ENCODE measurements around the gene EYA2. TPM values are rescaled to one million over a fixed set of nuclear protein-coding genes. Genes with fewer than 3 reads are reported as not detected.
A peak's percentile ranks its signal among the peaks of the same experiment; 100 is the strongest.

The EYA2 gene
- total and polyA plus RNA-seq, 2 experiments from 2014 or later = 1.4 to 2.0 TPM

GRCh38 chr20:47150403-47151152 is 255.9 kb downstream of the EYA2 start:
- H3K4me3 ChIP-seq = no peak overlapping the region
- no peaks in the 10 kb centered on the region for H3K9me3 ChIP-seq (ENCODE audit: low read depth)
- no peak overlapping the region for H3K27ac ChIP-seq
- no peaks in the 10 kb centered on the region for H3K27me3 ChIP-seq
- peak; percentile 79 for DNase-seq (ENCODE audit: low spot score)
- TF ChIP-seq EZH2phosphoT487 (IDR thresholded peaks at IDR 0.05; ENCODE audit: low read depth, severe bottlenecking, unreplicated experiment) = no peak
- peak; percentile 64 for TF ChIP-seq CTCF (IDR thresholded peaks at IDR 0.05; ENCODE audit: poor library complexity)
- no peak for TF ChIP-seq EZH2 (IDR thresholded peaks at IDR 0.05; ENCODE audit: borderline replicate concordance)
- H4K20me1 ChIP-seq (ENCODE audit: insufficient read depth, poor library complexity, severe bottlenecking) = no peaks in the 10 kb centered on the region
- H3K79me2 ChIP-seq = no peaks in the 10 kb centered on the region
- WGBS (ENCODE audit: low lambda C conversion rate, missing lambda C conversion rate) = 63% methylated on average over 11 of the region's 11 CpGs
- H3K36me3 ChIP-seq (replicated peaks; ENCODE audit: insufficient read depth, low read depth) = no peaks in the 10 kb centered on the region
- no peak overlapping the region for H2AFZ ChIP-seq
- peaks cover 4% of the 10 kb centered on the region for H3K4me1 ChIP-seq (ENCODE audit: insufficient read depth)
- H3K4me2 ChIP-seq = no peak overlapping the region
- H3K9me2 ChIP-seq (replicated peaks; ENCODE audit: insufficient read depth) = no peaks in the 10 kb centered on the region

GRCh38 chr20:47152068-47152467 is 257.4 kb downstream of the EYA2 start:
- Histone ChIP-seq H3K4me1 (ENCODE audit: insufficient read depth) (no peaks in the 10 kb centered on the region), H3K27me3 (no peaks in the 10 kb centered on the region), H3K27ac (peak overlapping the region; percentile 53), H4K20me1 (ENCODE audit: insufficient read depth, poor library complexity, severe bottlenecking) (no peaks in the 10 kb centered on the region), H3K79me2 (no peaks in the 10 kb centered on the region), H3K9me2 (replicated peaks; ENCODE audit: insufficient read depth) (no peaks in the 10 kb centered on the region), H3K9me3 (ENCODE audit: low read depth) (no peaks in the 10 kb centered on the region), H3K4me3 (no peak overlapping the region), H2AFZ (no peak overlapping the region), H3K36me3 (replicated peaks; ENCODE audit: insufficient read depth, low read depth) (no peaks in the 10 kb centered on the region), H3K4me2 (no peak overlapping the region)
- 25% methylated on average over 4 of the region's 4 CpGs for WGBS (ENCODE audit: low lambda C conversion rate, missing lambda C conversion rate)
- DNase-seq (ENCODE audit: low spot score) = peak; percentile 45
- no peak for TF ChIP-seq EZH2 (IDR thresholded peaks at IDR 0.05; ENCODE audit: borderline replicate concordance)
- no peak for TF ChIP-seq CTCF (IDR thresholded peaks at IDR 0.05; ENCODE audit: poor library complexity)
- no peak for TF ChIP-seq EZH2phosphoT487 (IDR thresholded peaks at IDR 0.05; ENCODE audit: low read depth, severe bottlenecking, unreplicated experiment)

- Histone ChIP-seq H3K9me3 (ENCODE audit: low read depth) (no peaks in the 10 kb centered on the region), H3K36me3 (replicated peaks; ENCODE audit: insufficient read depth, low read depth) (no peaks in the 10 kb centered on the region), H3K4me1 (ENCODE audit: insufficient read depth) (no peaks in the 10 kb centered on the region), H3K4me2 (no peak overlapping the region), H3K27ac (no peak overlapping the region), H3K27me3 (no peaks in the 10 kb centered on the region), H3K79me2 (no peaks in the 10 kb centered on the region), H4K20me1 (ENCODE audit: insufficient read depth, poor library complexity, severe bottlenecking) (no peaks in the 10 kb centered on the region), H3K4me3 (no peak overlapping the region), H3K9me2 (replicated peaks; ENCODE audit: insufficient read depth) (no peaks in the 10 kb centered on the region), H2AFZ (no peak overlapping the region)
- no peak for DNase-seq (ENCODE audit: low spot score)
- TF ChIP-seq CTCF (IDR thresholded peaks at IDR 0.05; ENCODE audit: poor library complexity) (no peak), EZH2 (IDR thresholded peaks at IDR 0.05; ENCODE audit: borderline replicate concordance) (no peak), EZH2phosphoT487 (IDR thresholded peaks at IDR 0.05; ENCODE audit: low read depth, severe bottlenecking, unreplicated experiment) (no peak)
- 85% methylated on average over 2 of the region's 2 CpGs for WGBS (ENCODE audit: low lambda C conversion rate, missing lambda C conversion rate)
These were observed 259.4 kb downstream of the EYA2 start for GRCh38 chr20:47154089-47154488.

All from hepatocyte (in vitro differentiated cells).